ENCODE data around the gene ITPKC.
A peak's percentile ranks its signal among the peaks of the same experiment; 100 is the strongest.

The ITPKC gene

GRCh38 chr19:40690693-40691420, 26.1 kb upstream of the ITPKC start:
- peak; percentile 90 for DNase-seq

- DNase-seq, result peak; percentile 16
Observed at GRCh38 chr19:40691421-40692211, 25.3 kb upstream of the ITPKC start.

GRCh38 chr19:40692212-40692551, 24.7 kb upstream of the ITPKC start:
- no peak for DNase-seq

- DNase-seq, result no peak
Observed at GRCh38 chr19:40693150-40693788, 23.6 kb upstream of the ITPKC start.

- no peak for DNase-seq
Observed at GRCh38 chr19:40693896-40694295, 23.0 kb upstream of the ITPKC start.

- no peak for DNase-seq
Observed at GRCh38 chr19:40695881-40696280, 21.0 kb upstream of the ITPKC start.

GRCh38 chr19:40697007-40697406, 19.9 kb upstream of the ITPKC start:
- no peak for DNase-seq

GRCh38 chr19:40700083-40700482, 16.8 kb upstream of the ITPKC start:
- no peak for DNase-seq

GRCh38 chr19:40701758-40702157, 15.2 kb upstream of the ITPKC start:
- no peak for DNase-seq

- DNase-seq, result no peak
Observed at GRCh38 chr19:40702337-40703012, 14.4 kb upstream of the ITPKC start.

GRCh38 chr19:40703029-40703755, 13.7 kb upstream of the ITPKC start:
- no peak for DNase-seq

GRCh38 chr19:40704491-40705361, 12.2 kb upstream of the ITPKC start:
- no peak for DNase-seq

GRCh38 chr19:40705362-40705651, 11.6 kb upstream of the ITPKC start:
- no peak for DNase-seq

GRCh38 chr19:40705950-40706619, 10.8 kb upstream of the ITPKC start:
- DNase-seq, result no peak

GRCh38 chr19:40707615-40708014, 9.3 kb upstream of the ITPKC start:
- DNase-seq, result no peak

- no peak for DNase-seq
Observed at GRCh38 chr19:40709817-40710216, 7.1 kb upstream of the ITPKC start.

GRCh38 chr19:40713939-40714338, 3.0 kb upstream of the ITPKC start:
- DNase-seq, result no peak

- peak; percentile 94 for DNase-seq
Observed at GRCh38 chr19:40714441-40715299, 2.2 kb upstream of the ITPKC start.

GRCh38 chr19:40716031-40716481, 856 bp upstream of the ITPKC start:
- DNase-seq, result peak; percentile 82

- no peak for DNase-seq
Observed at GRCh38 chr19:40717325-40717879, 490 bp downstream of the ITPKC start.

Data from stimulated activated CD4-positive, alpha-beta T cell treated with anti-CD3 and anti-CD28 coated beads, Interleukin-4, amount 100 ng/mL, for 24 hours (primary cell).